ENCODE data around the gene TRIM65. TPM values are rescaled to one million over a fixed set of nuclear protein-coding genes. Genes with fewer than 3 reads are reported as not detected.

Gene TRIM65
- total RNA-seq, 2 experiments from 2014 or later, result 9.9 to 11.7 TPM

GRCh38 chr17:75902406-75902805 lies 5.7 kb upstream of the TRIM65 start:
- Mint-ChIP-seq H3K9me3 (no peaks in the 10 kb centered on the region), H3K27me3 (no peaks in the 10 kb centered on the region), H3K27ac (no peak overlapping the region), H3K4me3 (peak overlapping the region; percentile 38), H3K36me3 (ENCODE audit: low read depth) (peaks cover 48% of the 10 kb centered on the region), H3K4me1 (ENCODE audit: low read depth) (peaks cover 4% of the 10 kb centered on the region)
- no peak overlapping the region for H3K4me3 ChIP-seq (ENCODE audit: low read length)
- no peak for DNase-seq
- intact Hi-C loops (cut with DNase I, micrococcal nuclease), result loop anchor here (5.0 to 10.0 kb wide), 3 partner anchors 140 to 392 kb away; partner anchors contain the start of genes RECQL5 (in 1 of the 2) and SAP30BP (in 1 of the 2)
- no peaks in the 10 kb centered on the region for H3K27me3 ChIP-seq (ENCODE audit: control insufficient read depth in 1 of 2, insufficient read depth in 2 of 2, low read length in 2 of 2)
- no peak for TF ChIP-seq CTCF (IDR thresholded peaks at IDR 0.05)
- H3K9me3 ChIP-seq (ENCODE audit: control insufficient read depth in 1 of 2, insufficient read depth in 1 of 2, low read length in 2 of 2), result no peaks in the 10 kb centered on the region
- peaks cover 27% of the 10 kb centered on the region for H3K4me1 ChIP-seq (ENCODE audit: insufficient read depth, low read length)
- H3K36me3 ChIP-seq (ENCODE audit: insufficient read depth, low read length), result peaks cover 48% of the 10 kb centered on the region
- CTCF ChIA-PET, result interaction anchor here (0.9 kb wide), 1 partner anchor 47 kb away, joined by 3 read pairs; the partner anchor contains the start of gene WBP2
- no peak for ATAC-seq (ENCODE audit: poor library complexity)
- no peak overlapping the region for H3K27ac ChIP-seq (ENCODE audit: low read depth in 1 of 2, low read length in 2 of 2)
- POLR2A ChIA-PET, result interaction anchor here (0.7 to 4.5 kb wide), 2 partner anchors 47 to 118 kb away, joined by 3 to 44 read pairs; partner anchors contain the start of gene WBP2

GRCh38 chr17:75901727-75902126 lies 5.0 kb upstream of the TRIM65 start:
- H3K27ac Mint-ChIP-seq, result no peak overlapping the region
- ChIA-PET CTCF (interaction anchor here (0.9 kb wide), 1 partner anchor 47 kb away, joined by 3 read pairs; the partner anchor contains the start of gene WBP2), POLR2A (interaction anchor here (4.5 kb wide), 1 partner anchor 46 kb away, joined by 44 read pairs; the partner anchor contains the start of gene WBP2)
- H3K4me1 Mint-ChIP-seq (ENCODE audit: low read depth), result peaks cover 5% of the 10 kb centered on the region
- Histone ChIP-seq H3K36me3 (ENCODE audit: insufficient read depth, low read length) (peaks cover 48% of the 10 kb centered on the region), H3K4me1 (ENCODE audit: insufficient read depth, low read length) (peaks cover 32% of the 10 kb centered on the region), H3K9me3 (ENCODE audit: control insufficient read depth in 1 of 2, insufficient read depth in 1 of 2, low read length in 2 of 2) (no peaks in the 10 kb centered on the region), H3K27me3 (ENCODE audit: control insufficient read depth in 1 of 2, insufficient read depth in 2 of 2, low read length in 2 of 2) (no peaks in the 10 kb centered on the region), H3K4me3 (ENCODE audit: low read length) (no peak overlapping the region), H3K27ac (ENCODE audit: low read depth in 1 of 2, low read length in 2 of 2) (no peak overlapping the region)
- intact Hi-C loops (cut with DNase I, micrococcal nuclease), result loop anchor here (5.0 to 10.0 kb wide), 3 partner anchors 139 to 393 kb away; partner anchors contain the start of genes RECQL5 (in 1 of the 2) and SAP30BP (in 1 of the 2)
- ATAC-seq (ENCODE audit: poor library complexity) (no peak), DNase-seq (no peak)
- peaks cover 48% of the 10 kb centered on the region for H3K36me3 Mint-ChIP-seq (ENCODE audit: low read depth)
- no peak for TF ChIP-seq CTCF (IDR thresholded peaks at IDR 0.05)
- H3K9me3 Mint-ChIP-seq, result no peaks in the 10 kb centered on the region
- H3K4me3 Mint-ChIP-seq, result no peak overlapping the region
- no peaks in the 10 kb centered on the region for H3K27me3 Mint-ChIP-seq

GRCh38 chr17:75900691-75901533 lies 4.2 kb upstream of the TRIM65 start:
- Histone ChIP-seq H3K36me3 (ENCODE audit: insufficient read depth, low read length) (peaks cover 48% of the 10 kb centered on the region), H3K27ac (ENCODE audit: low read depth in 1 of 2, low read length in 2 of 2) (no peak overlapping the region), H3K27me3 (ENCODE audit: control insufficient read depth in 1 of 2, insufficient read depth in 2 of 2, low read length in 2 of 2) (no peaks in the 10 kb centered on the region), H3K4me3 (ENCODE audit: low read length) (no peak overlapping the region), H3K9me3 (ENCODE audit: control insufficient read depth in 1 of 2, insufficient read depth in 1 of 2, low read length in 2 of 2) (no peaks in the 10 kb centered on the region), H3K4me1 (ENCODE audit: insufficient read depth, low read length) (peaks cover 27% of the 10 kb centered on the region)
- no peaks in the 10 kb centered on the region for H3K9me3 Mint-ChIP-seq
- ATAC-seq (ENCODE audit: poor library complexity), result no peak
- no peak overlapping the region for H3K4me3 Mint-ChIP-seq
- H3K4me1 Mint-ChIP-seq (ENCODE audit: low read depth), result peaks cover 6% of the 10 kb centered on the region
- TF ChIP-seq CTCF (IDR thresholded peaks at IDR 0.05), result no peak
- DNase-seq, result no peak
- H3K36me3 Mint-ChIP-seq (ENCODE audit: low read depth), result peaks cover 48% of the 10 kb centered on the region
- ChIA-PET CTCF (interaction anchor here (2.5 kb wide), 1 partner anchor 23 kb away, joined by 6 read pairs; the partner anchor contains the start of gene TRIM47), POLR2A (interaction anchor here (2.5 kb wide), 1 partner anchor 45 kb away, joined by 13 read pairs; the partner anchor contains the start of gene WBP2)
- no peaks in the 10 kb centered on the region for H3K27me3 Mint-ChIP-seq
- intact Hi-C loops (cut with DNase I, micrococcal nuclease), result loop anchor here (5.0 to 10.0 kb wide), 3 partner anchors 139 to 394 kb away; partner anchors contain the start of genes RECQL5 (in 1 of the 2) and SAP30BP (in 1 of the 2)
- peak overlapping the region; percentile 30 for H3K27ac Mint-ChIP-seq
